IPS DF 19.7 (cell line): Measurements from ENCODE around the gene HECW1.

Experiments used
- DNase-seq: peaks from one replicate; pipeline ENCODE4 v3.0.0-alpha.2; 2013; ENCODE audit warnings: low read depth, low spot score

The HECW1 gene

DNA sequence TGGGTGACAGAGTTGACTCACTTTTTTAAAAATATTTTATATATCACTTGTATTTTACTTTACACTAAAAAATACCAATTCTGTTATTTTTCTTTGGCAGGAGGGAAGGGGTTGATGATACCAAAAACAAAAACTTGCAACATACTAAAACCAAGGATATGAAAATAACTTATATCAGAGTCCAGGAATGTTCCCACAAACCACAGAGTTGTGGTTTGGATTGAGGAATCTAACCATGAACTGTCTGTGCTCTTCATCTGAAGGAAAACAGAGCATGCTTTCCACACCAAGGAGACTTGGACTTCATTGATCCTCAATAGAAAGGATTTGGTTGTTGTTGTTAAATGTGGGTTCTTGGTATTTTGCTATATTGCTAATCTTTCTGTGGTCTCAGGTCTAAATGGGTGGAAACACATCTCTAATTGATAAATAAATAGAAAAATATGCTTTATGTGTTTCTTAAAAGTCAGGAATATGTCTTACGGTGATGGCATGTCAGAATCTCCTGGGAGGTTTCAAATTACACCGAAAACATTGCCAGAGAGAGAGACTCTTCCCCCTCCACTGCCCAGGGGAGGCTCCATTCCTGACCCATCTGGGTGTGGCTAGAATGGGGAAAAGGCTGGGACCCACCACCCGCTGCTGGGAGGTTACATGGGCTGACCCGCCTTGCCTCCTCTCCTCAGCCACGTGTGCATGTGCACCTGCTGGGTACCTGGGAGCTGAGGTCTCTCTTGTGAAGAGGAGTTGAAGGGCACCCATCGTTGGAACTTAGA, 423.6 kb downstream of the HECW1 start:
- DNase-seq = no peak

DNA sequence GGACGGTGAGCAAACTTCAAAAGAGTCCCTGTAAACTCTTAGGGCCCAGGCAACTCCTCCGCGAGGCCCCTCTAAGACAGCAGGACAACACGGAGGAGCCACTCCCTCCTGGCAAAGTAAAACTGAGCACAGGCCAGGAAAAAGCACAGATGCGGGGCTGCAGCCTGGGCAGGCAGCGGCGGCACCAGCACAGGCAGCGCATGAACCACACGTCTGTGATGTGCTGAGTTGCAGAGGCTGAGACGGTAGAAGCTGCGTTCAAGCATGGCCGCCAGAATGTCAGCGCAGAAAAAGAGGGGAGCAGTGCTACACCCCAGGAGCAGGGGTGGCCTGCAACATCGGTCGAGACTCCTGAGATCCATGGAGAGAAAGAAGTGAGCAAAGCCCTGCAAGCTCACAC, 424.3 kb downstream of the HECW1 start:
- DNase-seq = no peak

DNA sequence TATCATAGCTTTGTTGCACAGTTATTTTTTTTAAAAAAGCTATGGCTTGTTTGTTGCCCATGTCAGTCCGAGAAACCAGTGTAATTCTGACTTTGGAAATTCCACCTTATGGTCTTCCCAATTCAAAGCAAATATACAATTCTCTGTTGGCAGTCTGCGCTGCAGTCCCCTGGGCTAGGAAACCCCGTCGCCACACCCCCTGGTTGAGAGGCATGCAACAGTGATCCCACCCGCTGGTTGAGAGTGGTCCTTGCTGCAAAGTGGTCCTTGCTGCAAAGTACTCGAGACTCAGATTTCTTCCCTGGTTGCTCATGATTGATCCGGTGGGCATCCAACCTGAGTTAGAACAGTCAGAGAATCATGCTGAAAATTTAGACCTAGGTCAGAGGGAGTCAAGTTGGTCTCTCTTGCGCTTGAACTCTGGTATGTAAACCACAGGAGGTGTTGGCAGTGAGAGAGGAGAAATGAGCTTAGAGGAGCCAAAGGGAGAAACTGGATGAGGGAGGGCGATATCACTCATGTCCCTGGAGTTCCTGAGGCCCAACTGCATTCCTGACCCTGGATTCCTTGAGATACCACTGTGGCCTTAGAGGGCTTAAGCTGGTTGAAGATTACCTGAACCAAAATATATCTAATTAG, 425.4 kb downstream of the HECW1 start:
- no peak for DNase-seq

DNA sequence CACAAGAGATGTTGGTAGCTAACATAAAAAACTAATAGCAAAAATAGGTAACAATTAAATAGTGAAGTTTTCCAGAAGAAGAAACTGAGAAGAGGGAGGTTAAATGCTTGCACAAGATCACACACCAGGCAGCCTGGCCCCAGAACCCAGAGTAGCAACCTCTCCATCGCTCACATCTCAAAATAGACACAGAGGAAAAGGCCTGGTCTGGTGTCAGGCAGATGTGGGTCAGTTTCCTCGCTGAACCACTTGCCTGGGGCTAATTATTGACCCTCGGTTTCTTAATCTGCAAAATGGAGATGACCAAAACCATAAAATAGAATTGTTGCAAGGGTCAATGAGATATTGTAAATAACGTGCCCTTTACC, 425.9 kb downstream of the HECW1 start:
- DNase-seq = no peak

DNA sequence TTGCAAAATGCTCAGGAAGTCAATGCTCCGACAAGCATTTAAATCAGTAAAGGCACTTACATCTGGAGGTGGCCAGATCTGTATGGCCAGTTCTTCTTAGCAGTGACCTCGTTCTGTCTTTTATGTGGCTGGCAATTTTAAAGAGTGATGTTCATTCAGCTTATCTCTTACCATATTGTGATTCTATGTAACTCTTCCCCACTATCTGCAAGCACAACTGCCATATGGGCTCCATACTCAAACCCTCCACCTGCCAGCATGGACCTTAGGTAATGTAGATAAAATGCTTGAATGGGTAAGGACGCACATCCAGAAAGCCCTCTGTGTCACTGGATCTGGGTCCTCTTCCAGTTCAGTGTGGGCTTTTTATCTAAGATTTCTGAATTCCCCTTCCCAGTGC, 428.0 kb downstream of the HECW1 start:
- DNase-seq = no peak

DNA sequence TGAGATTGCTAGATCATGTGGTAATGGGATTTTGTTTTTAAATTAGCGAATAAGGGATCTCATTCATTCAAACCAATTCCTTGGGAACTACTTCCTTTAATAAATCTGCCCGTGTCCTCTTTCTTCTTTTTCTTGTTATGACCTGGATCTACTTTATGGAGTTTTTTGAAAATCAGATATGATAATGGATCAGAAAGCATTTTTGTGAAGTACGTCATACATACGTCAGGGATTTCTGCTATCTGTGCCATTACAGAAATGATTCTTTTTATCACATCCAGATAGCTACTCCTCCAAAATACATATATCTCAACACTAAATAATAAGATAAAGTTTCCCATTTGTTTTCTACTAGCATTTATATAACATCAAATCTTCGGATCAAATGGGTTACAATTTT, 430.3 kb downstream of the HECW1 start:
- DNase-seq = no peak

DNA sequence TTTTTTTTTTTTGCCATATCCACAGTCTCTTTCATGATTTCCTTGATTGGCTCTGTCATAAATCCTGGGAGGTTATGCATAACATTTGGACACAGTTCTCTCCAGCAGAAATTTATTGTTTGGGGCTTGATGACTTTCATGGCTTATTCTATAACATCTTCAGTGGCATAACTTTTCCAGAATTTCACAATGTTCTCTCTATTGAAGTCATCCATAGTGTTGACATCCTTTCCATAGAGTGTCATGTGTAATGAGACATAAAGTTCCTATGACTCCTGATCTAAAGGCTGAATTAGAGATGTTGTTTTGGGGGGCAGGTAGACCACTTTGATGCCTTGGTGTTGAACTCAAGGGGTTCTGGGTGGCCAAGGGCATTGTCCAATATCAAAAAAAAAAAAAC, 433.8 kb downstream of the HECW1 start:
- no peak for DNase-seq

DNA sequence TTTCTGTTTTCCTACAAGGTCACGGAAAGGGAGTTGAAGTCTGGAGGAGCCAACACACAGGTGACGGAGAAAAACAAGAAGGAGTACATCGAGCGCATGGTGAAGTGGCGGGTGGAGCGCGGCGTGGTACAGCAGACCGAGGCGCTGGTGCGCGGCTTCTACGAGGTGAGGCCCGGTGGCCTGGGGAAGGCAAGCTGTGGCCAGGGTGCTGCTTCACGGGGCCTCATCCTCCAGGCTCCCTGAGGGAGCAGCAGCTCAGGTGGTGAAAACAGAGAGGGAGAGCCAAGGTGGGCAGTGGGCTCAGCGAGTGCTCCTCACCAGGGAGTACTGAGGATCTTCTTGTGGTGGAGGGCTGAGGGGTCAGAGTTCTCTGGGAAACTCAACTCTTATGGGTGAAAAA, 438.0 kb downstream of the HECW1 start:
- DNase-seq = no peak

DNA sequence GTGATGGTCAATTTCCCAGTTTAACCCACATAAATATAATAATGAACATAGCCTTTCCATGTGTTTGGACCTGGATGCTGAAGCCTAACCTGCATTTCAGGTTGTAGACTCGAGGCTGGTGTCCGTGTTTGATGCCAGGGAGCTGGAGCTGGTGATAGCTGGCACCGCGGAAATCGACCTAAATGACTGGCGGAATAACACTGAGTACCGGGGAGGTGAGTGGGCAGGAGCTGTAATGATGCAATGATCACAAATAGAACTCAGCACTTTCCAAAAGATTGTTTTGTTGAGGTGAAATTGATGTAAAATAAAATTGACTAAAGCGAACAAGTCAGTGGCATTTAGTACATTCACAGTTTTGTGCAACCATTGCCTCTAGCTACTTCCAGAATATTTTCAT, 439.7 kb downstream of the HECW1 start:
- DNase-seq = no peak

DNA sequence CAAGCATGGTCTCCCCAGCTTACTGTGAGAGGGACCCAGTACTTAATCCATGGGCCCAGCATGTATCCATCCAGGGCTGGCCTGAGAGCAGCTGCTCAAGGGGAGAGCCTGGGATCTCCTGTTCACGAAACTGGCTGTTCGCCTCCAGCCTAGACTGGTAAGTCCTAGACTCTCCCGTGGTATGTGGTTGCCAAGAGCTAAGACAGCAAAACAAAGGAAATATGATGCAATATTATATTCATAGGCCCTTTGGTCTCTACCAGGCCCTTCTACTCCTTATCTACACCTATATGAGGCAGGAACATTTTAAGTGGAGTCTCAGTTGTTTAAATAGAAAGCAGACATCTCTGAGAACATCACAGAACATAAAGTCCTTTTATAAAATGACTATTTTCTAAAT, 441.6 kb downstream of the HECW1 start:
- no peak for DNase-seq

DNA sequence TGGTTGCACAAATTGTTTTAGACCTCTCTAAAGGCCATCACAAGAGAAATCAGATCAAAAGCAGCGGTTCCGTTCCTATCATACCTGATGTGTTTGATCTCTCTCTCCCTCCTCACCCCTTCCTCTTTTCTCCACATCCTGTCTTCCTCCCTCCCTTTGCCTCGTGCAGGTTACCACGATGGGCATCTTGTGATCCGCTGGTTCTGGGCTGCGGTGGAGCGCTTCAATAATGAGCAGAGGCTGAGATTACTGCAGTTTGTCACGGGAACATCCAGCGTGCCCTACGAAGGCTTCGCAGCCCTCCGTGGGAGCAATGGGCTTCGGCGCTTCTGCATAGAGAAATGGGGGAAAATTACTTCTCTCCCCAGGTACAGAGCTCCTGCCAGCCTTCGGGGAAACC, 442.0 kb downstream of the HECW1 start:
- no peak for DNase-seq

DNA sequence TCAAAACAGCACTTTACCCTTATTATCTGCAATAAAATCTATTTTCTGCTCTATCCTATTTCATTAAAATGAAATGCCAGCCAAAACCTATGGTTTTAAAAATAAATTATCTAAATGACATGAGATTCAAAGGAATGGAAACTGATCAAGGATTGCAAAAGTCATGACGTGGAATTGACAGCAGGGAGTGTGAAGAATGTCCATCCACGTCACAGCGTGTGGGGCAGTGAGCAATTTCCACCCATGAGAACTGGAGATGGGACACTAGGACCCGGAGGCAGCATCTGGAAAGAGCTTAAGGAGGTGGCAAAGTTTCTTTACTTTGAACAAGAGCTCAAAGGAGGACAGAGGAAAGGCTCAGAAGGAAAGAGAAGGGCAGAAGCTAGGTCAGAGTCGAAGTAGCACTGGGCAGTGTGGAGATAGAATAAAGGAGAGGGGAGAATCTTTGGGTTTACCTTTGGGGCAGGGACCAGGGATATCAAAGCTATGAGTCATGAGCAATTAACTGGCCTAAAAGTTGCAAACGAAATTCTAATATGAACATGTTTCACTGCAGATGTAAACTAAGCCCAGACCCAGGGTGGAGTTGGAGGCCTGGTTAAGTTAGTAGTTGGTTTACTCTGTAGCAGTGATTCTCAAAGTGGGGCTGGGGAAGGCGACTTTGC, 445.5 kb downstream of the HECW1 start:
- no peak for DNase-seq

DNA sequence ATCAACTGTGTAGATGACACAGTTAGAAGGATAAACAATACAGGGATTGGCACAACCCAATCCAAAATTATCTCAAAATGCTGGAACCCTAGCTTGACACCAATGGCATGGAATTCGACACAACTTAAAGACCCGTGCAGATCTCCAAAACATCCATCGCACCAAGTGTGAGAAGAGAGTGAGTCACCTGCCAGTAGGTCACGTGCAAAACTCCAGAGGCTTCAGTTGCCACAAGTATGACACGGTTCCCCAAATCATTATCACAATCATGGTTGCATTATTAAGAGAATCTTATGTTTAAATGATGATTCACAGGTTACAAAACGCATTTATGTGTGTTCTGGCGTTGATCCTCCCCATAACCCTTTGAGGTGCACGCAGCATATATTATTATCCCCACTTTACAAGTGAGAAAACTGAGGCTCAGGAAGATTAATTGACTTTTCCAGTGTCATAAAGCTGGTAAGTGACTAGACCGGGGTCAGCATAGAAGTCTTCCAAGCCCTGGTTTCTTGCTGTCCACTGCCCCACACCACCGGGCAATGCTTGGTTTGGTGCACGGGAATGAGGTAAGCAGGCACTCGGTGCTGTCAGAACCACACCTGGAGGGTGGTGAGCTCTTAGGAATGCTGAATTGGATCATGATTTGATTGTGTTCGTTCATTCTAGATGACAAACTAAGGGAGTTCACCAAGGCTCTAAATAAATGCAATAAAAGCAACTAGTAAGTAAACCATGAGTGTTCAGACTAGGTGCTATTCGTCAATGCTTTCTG, 446.9 kb downstream of the HECW1 start:
- DNase-seq = no peak

DNA sequence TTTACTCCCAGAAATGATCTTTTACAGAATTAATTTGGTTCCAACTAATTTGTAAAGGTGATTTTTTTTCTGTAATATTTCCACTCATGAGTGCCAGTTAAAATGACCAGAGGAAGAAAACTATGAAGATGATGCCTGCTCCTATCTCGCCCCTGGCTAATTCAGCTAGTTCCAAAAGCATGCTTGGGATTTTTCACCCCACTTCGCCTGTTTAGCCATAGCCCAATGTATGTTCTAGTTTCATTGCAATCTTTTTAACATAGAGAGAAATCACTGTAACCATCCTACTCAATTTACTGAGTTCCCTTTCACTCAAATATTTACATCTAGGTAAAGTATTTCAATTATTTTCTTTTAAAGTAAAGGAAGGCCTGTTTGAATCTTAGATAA, 447.5 kb downstream of the HECW1 start:
- no peak for DNase-seq

DNA sequence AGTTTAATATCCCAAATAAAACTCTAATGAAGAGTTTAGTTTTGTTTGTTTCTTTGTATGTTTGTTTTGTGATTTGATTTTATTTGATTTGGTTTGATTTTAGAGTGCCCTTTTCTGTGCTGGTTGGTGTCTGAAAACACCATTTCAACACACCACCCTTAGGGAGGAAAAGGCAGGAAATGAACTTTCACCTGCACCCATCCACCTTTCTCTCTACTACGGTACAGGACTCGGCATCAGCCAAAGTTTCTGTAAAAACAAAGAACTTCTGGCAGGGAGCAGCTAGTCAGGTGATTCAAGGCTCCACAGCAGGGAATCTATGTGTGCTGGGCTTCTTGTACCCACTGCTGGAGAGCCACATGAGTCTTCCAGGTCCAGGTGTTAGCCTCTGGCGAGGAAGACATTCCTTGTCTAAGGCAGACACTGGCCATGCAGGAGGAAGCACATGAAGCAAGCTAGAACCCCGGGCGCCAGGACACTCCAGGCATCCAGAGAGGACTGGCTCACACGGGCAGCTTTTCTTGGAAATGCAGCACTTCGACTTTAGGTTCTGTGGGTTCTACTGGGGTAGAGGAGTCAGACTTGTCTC, 448.4 kb downstream of the HECW1 start:
- no peak for DNase-seq

DNA sequence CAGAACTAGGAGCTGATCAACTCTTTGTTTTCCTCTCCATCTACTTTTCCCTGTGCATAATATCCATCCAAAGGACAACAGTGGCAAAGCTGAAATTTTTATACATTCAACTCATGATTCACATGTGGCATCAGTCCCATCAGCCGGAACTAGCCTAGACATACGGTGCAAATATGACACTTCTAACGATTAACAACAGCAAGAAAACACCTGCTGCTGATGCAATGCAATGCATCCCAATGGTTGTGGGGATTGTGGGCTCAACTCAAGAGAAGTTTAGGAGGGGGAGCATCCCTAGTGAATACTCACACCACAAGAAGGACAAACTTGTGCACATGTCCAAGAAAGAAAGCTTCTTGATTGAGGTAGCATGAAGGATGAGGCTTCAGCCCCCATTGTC, 449.9 kb downstream of the HECW1 start:
- no peak for DNase-seq

DNA sequence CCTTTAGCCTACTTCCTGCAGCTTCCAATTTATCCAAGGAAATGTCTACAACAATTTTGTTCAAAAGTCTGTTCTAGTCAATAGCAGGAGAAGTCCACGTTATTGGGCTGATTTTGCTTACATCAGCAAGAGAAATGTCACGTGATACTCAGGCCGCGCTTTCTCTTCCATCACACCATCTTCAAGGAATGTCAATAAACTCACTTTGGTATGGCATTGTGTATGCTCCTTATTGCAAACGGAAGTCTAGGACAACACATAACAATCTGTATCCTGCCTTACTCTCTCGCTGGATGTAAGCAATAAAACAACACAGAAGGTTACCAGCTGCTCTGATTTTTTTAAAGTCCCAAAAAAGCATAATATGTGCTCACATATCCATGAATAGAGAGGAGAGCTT, 453.3 kb downstream of the HECW1 start:
- DNase-seq = no peak

DNA sequence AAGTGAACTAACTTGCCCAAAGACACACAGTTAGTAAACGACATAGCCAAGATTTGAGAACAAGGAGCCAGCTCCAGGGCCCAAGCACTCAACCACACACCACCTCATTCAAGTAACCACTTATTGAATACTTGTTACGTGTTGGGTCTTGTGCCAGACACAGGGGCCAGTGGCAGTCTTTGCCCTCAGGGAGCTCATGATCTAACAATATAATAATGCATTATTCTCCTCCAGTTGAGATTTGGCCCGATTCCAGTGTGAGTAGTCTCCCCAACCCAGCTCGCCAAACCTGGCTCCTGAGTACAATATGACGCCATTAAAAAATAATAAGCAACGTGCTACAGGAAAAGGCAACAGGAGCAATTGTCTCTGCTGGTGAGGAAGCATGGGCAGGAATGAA, 456.1 kb downstream of the HECW1 start:
- DNase-seq = no peak

DNA sequence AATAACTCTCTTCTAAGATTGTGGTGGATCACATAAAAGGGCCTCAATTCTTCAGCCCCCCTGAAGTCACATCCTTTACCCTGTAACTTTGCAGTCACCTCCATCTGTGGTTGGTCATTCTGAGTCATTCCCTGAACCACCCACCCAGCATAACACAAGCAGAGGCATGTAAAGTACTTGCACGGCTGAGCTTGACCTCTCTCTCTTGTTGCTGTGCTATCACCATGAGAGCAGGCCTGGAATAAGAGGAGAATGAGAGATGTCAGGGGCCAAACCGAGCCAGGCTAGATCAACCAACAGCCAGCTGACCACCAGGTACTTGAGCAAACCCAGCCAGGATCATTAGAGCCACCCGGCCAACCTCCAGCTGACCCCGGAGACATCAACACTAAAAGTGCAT, 457.0 kb downstream of the HECW1 start:
- no peak for DNase-seq

DNA sequence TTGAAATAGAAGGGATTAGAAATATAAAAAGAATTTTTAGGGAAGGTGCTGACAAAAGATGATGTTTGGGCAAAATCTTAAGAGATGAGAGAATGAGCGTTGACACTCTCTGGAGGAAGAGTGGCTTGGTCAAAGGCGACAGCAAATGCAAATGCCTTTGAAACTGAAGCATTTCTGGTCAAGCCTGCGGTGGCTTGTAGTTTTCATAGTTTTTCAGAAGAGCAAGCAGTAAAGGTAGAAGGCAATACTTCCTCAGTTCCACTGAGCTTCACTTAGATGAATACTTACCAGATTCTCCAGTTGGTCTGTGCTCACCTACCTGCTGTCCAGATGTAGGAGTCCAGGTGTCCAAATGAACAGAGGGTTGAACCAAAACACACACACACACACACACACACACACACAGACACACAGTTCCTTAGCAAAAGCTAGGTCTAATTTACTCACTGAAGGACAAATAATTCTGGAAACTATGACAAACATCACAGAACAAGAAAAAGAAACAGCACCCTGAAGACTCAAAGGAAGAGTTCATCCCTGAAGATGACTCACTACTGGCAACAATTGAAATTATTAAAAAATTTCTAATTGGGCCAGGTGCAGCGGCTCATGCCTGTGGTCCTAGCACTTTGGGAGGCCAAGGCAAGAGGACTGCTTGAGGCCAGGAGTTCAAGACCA, 458.4 kb downstream of the HECW1 start:
- DNase-seq = no peak

DNA sequence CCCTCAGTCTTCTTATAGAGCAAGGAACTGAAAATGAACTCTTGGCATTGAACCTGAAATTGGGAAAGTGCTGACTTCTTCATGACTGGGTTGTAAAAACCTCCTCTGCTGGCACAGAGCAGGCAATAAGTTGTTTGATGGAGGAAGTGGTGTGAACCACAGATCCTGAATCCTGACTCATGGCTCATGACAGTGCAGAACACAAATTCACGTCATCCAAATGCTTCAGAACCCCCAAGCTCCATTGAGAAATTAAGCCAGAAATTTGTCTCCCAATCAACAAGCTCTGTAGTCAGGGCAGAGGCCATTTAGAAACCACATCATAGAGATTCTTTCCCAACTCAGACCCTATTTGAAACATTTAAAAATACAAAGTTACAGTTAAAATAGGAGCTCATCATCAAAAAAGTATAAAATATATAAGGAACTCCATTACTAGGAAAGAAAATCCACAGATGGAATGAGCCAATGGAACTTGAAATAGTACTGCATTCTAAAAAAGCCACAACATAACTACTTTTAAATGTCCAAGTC, 460.1 kb downstream of the HECW1 start:
- DNase-seq = no peak
